Effector CD8-positive, alpha-beta T cell (primary cell): ENCODE measurements around the gene KYNU.
"Not testable (repeated sequence)": the region's sequence is repeated elsewhere in the genome, so short reads cannot be mapped to it uniquely, and the experiment has no call there.

ENCODE experiments used
- DNase-seq: peaks from one replicate; lab custom pipeline; 2025; lab: John Stamatoyannopoulos, UW

The KYNU gene

DNA sequence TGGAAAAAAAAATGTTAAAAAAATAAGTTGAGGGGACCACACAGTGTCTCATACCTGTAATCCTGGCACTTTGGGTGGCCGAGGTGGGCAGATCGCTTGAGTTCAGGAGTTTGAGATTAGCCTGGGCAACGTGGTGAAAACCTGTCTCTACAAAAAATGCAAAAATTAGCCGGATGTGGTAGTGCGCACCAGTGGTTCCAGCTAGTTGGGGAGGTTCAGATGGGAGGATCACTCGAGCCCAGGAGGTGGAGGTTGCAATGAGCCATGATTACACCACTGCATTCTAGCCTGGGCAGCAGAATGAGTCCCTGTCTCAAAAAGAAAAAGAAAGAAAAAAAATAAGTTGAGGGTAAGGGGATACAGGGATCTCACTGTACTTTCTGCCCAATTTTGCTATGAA, 6.1 kb upstream of the KYNU start:
- no peak for DNase-seq

- no peak for DNase-seq
These were observed 4.4 kb upstream of the KYNU start for GRCh38 chr2:142872882-142873724.

DNA sequence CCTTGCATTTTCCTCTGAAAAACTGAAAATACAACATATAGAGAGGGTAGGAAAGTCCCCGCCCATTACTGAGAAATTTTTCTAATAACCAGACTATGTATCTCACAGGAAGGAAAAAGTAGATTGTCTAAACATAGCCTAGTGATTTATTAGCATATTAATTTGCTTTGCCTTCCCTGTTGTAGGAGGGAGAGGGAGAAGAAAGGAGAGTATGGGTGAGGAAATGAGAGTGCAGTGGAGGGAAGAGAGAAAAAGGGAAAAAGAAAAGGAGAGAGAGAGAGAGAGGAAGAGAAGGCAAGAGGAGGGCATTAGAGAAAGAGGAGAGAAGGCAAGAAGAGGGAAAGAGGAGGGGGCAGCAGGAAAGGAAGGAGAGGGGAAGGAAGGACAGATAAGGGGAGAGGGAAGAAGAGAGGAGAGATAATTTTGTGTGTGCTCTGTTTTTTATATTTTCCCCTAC, 3.6 kb upstream of the KYNU start:
- no peak for DNase-seq

DNA sequence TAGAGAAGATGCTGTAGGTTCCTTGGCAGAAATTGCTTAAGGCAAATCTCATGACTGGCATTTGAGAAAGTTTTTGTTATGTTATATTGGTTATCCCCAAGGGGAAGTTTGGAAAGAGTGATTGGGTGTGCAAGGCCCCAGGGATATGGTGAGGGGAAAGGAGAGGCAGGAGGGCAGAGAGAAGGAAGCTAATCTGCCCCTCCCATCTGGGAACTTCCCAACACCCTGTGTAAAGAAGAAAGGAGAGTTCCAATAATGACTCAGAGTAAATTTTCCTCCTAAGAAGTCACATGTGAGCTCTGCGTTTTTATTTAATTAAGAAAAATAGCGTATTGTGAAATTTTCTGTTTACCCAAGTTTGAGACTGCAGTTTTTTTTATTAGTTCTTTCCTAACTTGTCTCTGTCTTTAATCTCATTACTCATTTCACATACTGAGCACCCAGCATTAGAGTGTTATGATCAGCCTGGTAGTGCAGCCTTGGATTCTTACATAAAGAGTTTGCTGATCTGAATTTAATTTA, 3.1 kb upstream of the KYNU start:
- DNase-seq, result no peak

GRCh38 chr2:142875010-142875409, 2.5 kb upstream of the KYNU start:
- DNase-seq, result no peak

- DNase-seq, result no peak
These were observed 1.8 kb upstream of the KYNU start for GRCh38 chr2:142875652-142876051.

DNA sequence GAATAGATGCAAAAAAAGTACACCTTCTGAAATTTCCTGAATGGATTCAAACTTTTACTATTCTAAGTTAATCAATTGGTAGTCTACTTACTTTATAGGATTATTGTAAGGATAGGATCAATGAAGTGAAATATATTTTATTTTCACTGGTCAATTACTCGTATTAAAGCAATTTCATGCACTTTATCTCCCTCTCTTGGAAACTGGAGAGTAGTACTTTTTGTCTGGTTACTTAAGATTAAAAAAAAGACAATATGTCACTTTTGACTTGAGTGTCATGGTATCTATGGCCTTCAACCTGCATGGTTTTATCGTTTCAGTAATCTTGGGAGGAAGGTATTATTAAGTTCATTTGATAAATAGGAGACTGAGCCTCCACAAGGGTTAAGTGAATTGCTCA, 1.0 kb upstream of the KYNU start:
- DNase-seq, result no peak

GRCh38 chr2:142878031-142878678, 691 bp downstream of the KYNU start:
- no peak for DNase-seq

DNA sequence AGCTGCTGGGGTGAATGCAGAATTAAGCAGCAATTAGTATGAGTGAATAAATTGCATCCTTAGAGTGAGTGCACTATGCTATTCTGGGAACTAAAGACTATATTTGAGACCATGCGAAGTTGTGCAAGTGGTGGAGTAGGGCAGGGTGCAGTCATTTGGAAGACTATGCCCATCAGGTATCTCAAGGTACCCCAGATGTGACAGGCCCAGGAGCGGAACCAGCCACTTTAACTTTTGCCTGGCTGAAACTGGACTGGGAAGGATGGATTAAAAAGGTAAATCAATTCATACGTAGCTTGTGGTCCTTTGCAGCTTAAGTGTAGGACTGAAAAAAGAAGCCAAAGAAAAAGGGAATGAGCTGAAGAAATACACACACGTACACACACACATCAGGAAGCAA, 1.7 kb downstream of the KYNU start:
- DNase-seq, result no peak

- no peak for DNase-seq
These were observed 2.8 kb downstream of the KYNU start for GRCh38 chr2:142880279-142880678.

GRCh38 chr2:142881619-142882018, 4.2 kb downstream of the KYNU start:
- no peak for DNase-seq

DNA sequence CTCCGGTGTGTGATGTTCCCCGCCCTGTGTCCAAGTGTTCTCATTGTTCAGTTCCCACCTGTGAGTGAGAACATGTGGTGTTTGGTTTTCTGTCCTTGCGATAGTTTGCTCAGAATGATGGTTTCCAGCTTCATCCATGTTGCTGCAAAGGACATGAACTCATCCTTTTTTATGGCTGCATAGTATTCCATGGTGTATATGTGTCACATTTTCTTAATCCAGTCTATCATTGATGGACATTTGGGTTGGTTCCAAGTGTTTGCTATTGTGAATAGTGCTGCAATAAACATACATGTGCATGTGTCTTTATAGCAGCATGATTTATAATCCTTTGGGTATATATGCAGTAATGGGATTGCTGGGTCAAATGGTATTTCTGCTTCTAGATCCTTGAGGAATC, 5.0 kb downstream of the KYNU start:
- DNase-seq, result not testable (repeated sequence)

- no peak for DNase-seq
These were observed 6.1 kb downstream of the KYNU start for GRCh38 chr2:142883526-142883925.

GRCh38 chr2:142885543-142885942, 8.1 kb downstream of the KYNU start:
- DNase-seq, result no peak

DNA sequence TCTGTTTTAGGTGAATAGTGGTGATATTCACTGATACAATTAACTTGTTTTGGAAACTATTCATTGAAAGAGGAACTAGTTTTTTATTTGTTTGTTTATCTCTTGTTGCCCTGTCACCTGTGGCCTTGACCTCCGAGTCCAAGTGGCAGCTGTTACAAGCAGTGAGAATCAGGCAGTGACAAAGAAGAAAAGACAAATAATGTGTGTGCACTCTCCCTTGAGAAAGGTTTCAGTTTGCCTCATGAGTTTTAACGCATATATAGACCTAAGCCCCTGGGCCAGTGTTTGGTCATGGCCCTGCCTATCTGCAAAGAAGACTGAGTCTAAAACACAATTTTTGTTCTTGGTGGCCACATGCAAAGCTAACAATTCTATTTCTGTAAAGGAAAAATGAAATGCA, 15.3 kb downstream of the KYNU start:
- no peak for DNase-seq

DNA sequence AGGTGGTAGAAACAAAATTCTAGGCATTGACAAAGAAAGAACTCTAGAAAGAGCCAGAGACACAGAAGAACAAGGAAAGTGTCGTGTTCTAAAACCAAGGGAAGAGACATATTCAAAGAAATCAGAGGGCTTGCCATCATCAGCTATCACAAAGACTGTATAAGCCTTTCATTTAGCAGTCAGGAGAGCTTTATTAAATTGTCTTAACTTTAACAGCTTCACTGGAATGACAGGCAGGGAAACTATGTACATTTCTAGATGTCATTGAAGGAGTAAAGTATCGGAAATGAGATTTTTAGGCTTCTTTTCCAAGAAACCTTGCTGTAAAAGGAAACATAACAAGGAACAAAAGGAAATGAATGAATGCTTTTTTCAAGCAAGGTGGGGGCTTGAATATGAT, 15.8 kb downstream of the KYNU start:
- DNase-seq, result no peak

- no peak for DNase-seq
These were observed 20.3 kb downstream of the KYNU start for GRCh38 chr2:142897807-142898206.

DNA sequence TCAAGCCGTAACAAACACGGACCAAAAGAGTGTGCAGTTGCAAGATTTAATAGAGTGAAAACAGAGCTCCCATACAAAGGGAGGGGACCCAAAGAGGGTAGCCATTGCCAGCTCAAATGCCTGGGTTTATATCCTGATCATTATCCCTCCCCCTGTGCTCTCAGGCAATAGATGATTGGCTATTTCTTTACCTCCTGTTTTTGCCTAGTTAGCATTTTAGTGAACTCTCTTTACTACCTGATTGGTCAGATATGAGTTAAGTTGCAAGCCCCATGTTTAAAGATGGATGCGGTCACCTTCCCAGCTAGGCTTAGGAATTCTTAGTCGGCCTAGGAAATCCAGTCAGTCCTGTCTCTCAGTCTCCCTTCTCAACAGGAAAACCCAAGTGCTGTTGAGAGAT, 22.9 kb downstream of the KYNU start:
- DNase-seq, result not testable (repeated sequence)

GRCh38 chr2:142901780-142902179, 24.3 kb downstream of the KYNU start:
- DNase-seq, result no peak

GRCh38 chr2:142903726-142904125, 26.3 kb downstream of the KYNU start:
- not testable (repeated sequence) for DNase-seq

DNA sequence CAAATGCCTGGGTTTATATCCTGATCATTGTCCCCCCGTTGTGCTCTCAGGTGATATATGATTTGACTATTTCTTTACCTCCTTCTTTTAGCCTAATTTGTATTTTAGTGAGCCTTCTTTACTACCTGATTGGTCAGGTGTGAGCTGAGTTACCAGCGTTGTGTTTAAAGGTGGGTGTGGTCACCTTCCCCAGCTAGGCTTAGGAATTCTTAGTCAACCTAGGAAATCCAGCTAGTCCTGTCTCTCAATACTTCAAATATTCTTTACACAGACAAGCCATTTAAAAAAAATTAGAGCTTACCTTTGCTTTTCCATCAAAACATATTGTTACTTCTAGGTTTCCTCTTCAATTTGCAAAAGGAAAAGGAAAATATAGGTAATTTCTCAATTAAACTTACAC, 30.2 kb downstream of the KYNU start:
- no peak for DNase-seq

GRCh38 chr2:142914507-142915313, 37.2 kb downstream of the KYNU start:
- no peak for DNase-seq
